ENCODE data around the gene GREM1.

- TF ChIP-seq CTCF (IDR thresholded peaks at IDR 0.05) (no peak), POLR2AphosphoS5 (IDR thresholded peaks at IDR 0.05) (no peak), POLR2A (IDR thresholded peaks at IDR 0.05) (no peak)
These were observed 35.2 kb upstream of the GREM1 start for GRCh38 chr15:32682569-32682968.
